HG02981 (cell line): ENCODE data around the gene FAH.

ENCODE experiments used
- ATAC-seq: cut with Tn5 transposase; IDR thresholded peaks from one replicate; pipeline ENCODE4 v1.9.1; 2021; ENCODE audit warnings: mild to moderate bottlenecking, moderate library complexity; ENCODE audit not compliant: unreplicated experiment

FAH gene

GRCh38 chr15:80171787-80172186 lies 19.0 kb downstream of the FAH start:
- no peak for ATAC-seq

GRCh38 chr15:80172401-80172800 lies 19.6 kb downstream of the FAH start:
- ATAC-seq = no peak

GRCh38 chr15:80173022-80173759 lies 20.4 kb downstream of the FAH start:
- ATAC-seq = peak; percentile 85

GRCh38 chr15:80174017-80174746 lies 21.4 kb downstream of the FAH start:
- no peak for ATAC-seq

DNA sequence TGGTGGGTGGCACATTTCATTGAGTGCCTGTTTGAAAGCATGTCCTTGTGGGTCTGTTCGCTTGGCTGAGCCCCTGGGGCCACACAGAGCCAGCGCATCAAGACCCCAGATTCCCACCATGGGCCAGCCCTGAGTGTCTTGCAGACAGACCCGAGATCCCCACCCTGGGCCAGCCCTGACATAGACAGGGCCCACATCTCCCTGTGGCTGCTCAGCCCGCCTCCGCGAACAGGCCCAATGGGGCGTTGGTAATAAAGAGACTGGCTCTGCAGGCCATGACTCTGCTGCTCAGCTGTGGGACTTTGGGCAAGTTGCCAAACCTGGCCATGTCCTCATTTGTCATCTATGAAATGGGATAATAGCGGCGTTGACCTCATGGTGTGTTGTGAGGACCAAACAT lies 22.6 kb downstream of the FAH start:
- no peak for ATAC-seq

DNA sequence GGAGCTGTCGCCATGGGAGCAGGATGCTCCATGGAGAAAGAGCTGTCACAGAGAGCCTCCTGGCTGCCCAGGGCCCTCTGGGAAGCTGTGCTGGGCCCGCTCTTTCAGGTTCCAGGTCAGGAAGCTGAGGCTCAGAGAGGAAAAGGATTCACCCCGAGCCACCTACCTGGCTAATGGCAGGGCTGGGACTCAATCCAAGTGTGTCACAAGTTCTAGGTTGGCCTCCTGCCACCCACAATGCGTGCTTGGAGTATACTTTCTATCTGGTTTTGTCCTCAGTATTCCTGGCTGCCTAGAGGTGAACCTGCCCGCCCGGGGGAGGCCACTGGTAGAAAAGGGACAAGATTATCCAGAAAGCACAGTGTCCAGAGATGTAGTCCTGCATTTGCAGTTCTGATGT lies 23.6 kb downstream of the FAH start:
- no peak for ATAC-seq

GRCh38 chr15:80177156-80177555 lies 24.4 kb downstream of the FAH start:
- no peak for ATAC-seq

DNA sequence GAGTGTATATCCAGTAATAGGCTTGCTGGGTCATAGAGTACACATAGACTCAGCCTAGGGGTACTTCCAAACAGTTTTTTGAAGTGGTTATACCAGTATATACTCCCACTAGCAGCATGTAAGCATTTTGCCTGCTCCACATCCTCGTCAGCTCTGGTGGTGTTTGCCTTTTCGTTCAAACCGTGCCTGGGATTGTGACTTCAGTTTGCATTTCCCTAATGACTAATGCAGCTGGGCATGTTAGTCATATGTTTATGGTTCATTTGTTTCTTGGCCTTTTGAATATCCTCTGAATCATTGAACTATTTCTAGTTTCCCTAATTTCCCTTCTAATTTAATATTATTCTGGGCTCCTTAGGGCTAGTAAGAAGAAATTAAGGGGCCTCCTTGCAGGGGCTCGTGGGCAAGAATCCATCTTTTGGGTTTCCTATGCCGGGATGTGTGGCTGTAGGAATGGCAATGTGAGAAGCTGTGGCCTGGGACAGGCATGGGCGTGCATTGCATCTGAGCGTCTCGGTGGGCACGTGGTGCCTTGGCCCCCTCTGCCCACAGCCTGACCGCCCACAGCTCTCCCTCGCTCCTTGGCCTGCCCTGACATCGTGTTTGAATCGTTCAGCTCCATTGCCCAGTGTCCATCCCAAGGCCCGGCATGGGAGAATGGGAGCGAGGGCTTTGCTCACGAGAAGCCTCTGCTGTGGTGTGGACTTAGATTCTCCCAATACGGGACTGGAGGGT lies 26.4 kb downstream of the FAH start:
- no peak for ATAC-seq

- ATAC-seq = no peak
Measured at GRCh38 chr15:80179935-80180334, 27.1 kb downstream of the FAH start.

- no peak for ATAC-seq
Measured at GRCh38 chr15:80180468-80180867, 27.7 kb downstream of the FAH start.

DNA sequence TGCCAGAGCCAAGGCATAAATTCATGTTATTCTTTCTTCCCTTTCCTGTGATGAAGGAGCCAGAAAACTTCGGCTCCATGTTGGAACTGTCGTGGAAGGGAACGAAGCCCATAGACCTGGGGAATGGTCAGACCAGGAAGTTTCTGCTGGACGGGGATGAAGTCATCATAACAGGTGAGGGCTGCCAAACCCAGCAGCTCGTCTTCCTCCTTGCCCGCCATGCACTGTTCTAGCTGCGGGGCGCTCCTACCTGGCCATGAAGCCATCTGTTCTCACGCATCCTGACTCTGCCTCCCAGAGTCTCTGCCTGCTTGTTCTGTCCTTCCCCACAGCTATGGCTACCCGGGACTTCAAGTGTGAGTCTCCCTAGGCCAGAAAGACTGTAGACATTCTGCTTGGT lies 28.2 kb downstream of the FAH start:
- no peak for ATAC-seq

DNA sequence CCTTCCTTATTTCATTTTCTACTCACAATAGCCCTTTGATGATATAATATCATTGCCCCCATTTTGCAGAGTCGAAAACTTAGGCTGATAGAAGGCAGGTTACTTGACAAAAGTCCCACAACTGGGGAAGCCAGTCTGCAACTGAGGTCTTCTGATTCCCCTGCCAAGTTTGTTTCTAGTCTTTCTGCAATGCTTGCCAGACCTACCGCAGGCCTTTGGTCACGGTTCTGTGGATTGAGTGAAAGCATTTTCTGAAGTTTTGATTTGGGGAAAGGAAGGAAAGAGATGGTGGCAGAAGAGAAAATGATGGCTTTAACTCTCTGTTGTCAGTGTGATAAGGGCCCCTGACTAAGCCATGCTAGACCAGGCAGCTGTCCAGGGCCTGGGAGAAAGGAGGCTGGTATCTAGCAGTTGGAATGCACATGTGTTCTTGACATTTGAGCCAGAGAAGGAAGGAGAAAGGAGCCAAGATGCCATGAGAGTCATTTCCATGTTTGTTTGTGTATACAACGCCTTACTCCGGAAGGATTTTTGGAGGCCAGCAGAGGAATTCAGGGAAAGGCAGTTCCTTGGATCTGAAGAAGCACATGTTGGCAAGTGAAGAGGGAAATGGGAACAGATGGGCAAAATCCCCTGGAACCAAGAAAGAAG lies 29.9 kb downstream of the FAH start:
- ATAC-seq = no peak

DNA sequence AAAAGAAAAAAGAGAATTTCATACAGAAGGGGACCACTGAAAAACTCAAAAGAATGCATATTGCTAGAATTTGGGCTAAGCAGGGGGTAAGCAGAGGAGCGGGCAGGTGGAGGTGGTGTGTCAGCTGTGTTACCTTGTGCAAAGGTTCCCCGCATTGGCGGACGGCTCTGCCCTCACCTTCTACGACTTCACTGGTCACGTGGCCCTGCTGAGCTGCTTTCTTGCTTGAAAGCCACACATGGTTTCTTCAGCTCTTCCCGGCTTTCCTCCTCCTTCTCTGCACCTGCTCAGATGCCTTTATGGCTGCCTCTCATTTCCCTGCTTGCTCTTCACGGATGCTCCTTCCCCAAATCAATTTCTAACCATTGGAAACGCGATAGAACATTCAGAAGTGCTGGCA lies 30.5 kb downstream of the FAH start:
- no peak for ATAC-seq

- ATAC-seq = no peak
Measured at GRCh38 chr15:80183886-80184285, 31.1 kb downstream of the FAH start.

DNA sequence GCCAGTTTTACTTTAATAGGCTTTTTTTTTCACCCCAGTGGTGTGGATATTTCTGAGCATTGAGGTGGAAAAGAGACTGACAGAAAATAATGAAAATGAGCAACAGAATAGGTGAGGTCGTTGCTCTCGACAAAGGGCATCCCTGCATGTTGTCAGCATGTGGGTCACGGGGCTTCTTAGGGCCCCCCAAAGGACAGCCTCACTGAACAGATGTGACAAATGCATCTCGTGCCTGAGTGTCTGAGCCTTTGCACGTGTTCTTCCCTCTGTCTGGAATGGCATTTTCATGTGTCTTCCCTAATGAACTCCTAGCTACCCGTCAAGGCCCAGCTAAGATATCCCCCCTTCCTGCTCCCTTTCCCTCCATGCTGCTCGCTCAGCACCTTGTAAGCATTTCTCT lies 31.8 kb downstream of the FAH start:
- ATAC-seq = no peak

GRCh38 chr15:80185152-80185551 lies 32.4 kb downstream of the FAH start:
- no peak for ATAC-seq

DNA sequence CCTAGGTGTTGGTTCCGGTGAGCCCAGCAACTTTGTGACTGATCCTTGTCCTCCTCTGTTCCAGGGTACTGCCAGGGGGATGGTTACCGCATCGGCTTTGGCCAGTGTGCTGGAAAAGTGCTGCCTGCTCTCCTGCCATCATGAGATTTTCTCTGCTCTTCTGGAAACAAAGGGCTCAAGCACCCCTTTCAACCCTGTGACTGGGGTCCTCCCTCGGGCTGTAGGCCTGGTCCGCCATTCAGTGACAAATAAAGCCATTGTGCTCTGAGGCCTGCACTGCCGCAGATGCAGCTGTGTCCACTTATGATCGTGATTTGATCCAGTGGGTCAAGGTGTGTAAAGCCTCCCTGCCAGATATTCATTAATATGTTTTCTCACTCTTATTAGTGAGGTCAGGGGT lies 33.3 kb downstream of the FAH start:
- no peak for ATAC-seq

GRCh38 chr15:80186597-80186996 lies 33.8 kb downstream of the FAH start:
- ATAC-seq = no peak

DNA sequence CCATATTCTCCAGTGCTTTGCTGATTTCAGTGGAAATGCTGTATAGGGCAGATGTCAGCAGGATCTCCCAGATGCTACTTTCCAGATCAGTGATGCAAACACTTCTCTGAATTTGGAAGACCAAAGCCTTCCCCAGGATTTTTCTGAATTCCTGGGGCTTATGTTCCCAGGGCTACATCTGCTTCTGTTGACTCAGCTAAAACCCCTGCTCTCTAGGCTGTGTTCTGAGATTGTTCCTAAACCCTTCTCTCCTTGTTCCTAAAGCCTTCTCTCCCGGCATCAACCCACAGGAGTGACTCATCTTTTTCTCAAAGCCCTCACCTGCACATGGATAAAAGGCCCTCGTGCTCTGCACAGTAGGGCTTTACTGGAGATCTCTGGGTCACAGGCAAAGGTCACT lies 35.5 kb downstream of the FAH start:
- ATAC-seq = no peak

DNA sequence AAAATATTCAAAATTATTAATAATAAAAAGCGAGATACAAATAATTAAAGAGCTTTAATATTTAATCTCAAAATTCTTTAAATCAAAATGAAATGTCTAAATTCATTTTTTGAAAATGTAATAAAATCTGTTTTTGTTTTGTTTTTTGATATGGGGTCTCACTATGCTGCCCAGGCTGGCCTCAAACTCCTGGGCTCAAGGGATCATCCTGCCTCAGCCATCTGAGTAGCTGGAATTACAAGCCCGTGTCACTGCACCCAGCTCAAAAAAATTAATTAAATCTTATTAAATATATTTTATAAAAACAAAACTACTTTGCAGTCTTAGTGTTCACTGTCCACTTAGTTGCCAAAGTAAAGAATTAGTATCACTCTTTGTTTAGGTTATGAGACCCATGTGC lies 38.4 kb downstream of the FAH start:
- ATAC-seq = no peak

DNA sequence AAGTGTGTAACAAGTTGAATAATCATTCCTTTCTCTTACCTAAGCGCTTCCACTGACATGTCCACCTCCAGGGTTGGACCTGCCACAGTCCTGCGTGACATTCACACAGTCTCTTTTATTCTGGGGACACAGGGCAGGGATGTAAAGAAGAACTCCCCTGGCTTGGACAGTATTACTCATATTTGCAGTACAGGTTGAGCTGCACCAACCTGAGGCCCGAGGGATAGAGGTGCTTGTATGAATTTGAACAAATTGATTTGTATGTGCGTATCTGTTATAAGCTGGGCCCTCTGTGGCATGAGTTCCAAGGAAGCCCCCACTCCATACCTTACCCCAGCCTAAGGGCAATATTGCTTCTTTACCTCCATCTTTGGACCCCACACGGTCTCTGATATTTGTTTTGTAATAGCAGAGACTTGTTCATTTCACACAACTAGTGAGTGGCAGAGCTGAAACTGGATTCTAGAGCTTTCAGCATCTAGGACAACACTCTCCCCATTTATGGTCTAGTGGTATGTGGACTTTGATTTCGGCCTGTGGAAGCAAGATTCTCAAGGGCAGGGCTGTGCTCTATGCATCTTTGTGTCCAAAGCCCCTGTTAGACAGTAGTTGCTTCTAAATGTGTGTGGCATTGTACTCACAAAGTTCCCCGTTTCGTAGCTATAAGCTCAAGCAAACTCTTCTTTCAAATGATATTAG lies 39.2 kb downstream of the FAH start:
- no peak for ATAC-seq
